IMR-90 (cell line): ENCODE results near the gene NTM. TPM values are rescaled to one million over a fixed set of nuclear protein-coding genes. Genes with fewer than 3 reads are reported as not detected.

Source experiments
- ATAC-seq: fragments of 200-7000 bp; cut with Tn5 transposase; 2 replicates; pipeline ENCODE4 v1.9.1; 2020; ENCODE audit warnings: low read depth, mild to moderate bottlenecking, moderate library complexity
- BruUV-seq: library from RNA; stranded (reverse); fragments of 400-500 nt; replicated peaks from 2 replicates; lab custom pipeline; 2021; lab: Mats Ljungman, UMichigan
- CTCF ChIA-PET: fragments of 300-600 bp; formaldehyde crosslinking; extraction: SDS; loops from one replicate; lab custom pipeline; 2021; ENCODE audit warnings: antibody characterized with exemption; lab: Yijun Ruan, JAX
- POLR2A ChIA-PET: fragments of 300-600 bp; sonication (Branson Sonifier 250); formaldehyde crosslinking; loops from one replicate; lab custom pipeline; 2022; ENCODE audit warnings: antibody characterized with exemption; ENCODE audit not compliant: unreplicated experiment; lab: Charles Lee
- DNase-seq: peaks from one replicate; pipeline ENCODE4 v3.0.0; 2013
- H2AFZ ChIP-seq: replicated peaks from 2 replicates; pipeline ENCODE3; 2013; ENCODE audit warnings: low read length, mild to moderate bottlenecking; ENCODE audit not compliant: poor library complexity
- H2AK5ac ChIP-seq: 2 replicates; pipeline ENCODE4 v1.6.1; 2013; ENCODE audit warnings: low read depth, low read length, inconsistent platforms
- H2AK9ac ChIP-seq: replicated peaks from 2 replicates; pipeline ENCODE3; 2013; ENCODE audit warnings: mild to moderate bottlenecking, low read depth, low read length, moderate library complexity; ENCODE audit not compliant: poor library complexity
- H2BK120ac ChIP-seq: 2 replicates; pipeline ENCODE4 v1.6.1; 2013; ENCODE audit warnings: low read depth, low read length, inconsistent platforms
- H2BK15ac ChIP-seq: 3 replicates; pipeline ENCODE4 v1.6.1; 2013; ENCODE audit warnings: low read depth, low read length, inconsistent platforms
- H2BK20ac ChIP-seq: 2 replicates; pipeline ENCODE4 v1.6.1; 2013; ENCODE audit warnings: low read depth, mild to moderate bottlenecking, inconsistent platforms, low read length, moderate library complexity
- H2BK5ac ChIP-seq: 2 replicates; pipeline ENCODE4 v1.6.1; 2013; ENCODE audit warnings: mild to moderate bottlenecking, low read depth, low read length, inconsistent platforms; ENCODE audit not compliant: poor library complexity, severe bottlenecking
- H3K14ac ChIP-seq: replicated peaks from 2 replicates; pipeline ENCODE4 v1.6.1; 2013; ENCODE audit warnings: low read depth, low read length, inconsistent platforms
- H3K18ac ChIP-seq: 2 replicates; pipeline ENCODE4 v1.6.1; 2013; ENCODE audit warnings: low read depth, low read length, control low read depth
- H3K23ac ChIP-seq: 2 replicates; pipeline ENCODE4 v1.6.1; 2013; ENCODE audit warnings: low read depth, low read length, inconsistent platforms
- H3K27ac ChIP-seq: 2 replicates; pipeline ENCODE4 v1.5.1; 2013; ENCODE audit warnings: mild to moderate bottlenecking, control low read depth, low read length; ENCODE audit not compliant: insufficient read depth
- H3K27me3 ChIP-seq: 2 replicates; pipeline ENCODE4 v1.6.1; 2013; ENCODE audit warnings: low read length; ENCODE audit not compliant: control insufficient read depth, insufficient read depth
- H3K36me3 ChIP-seq: 2 replicates; pipeline ENCODE4 v1.6.1; 2013; ENCODE audit warnings: low read length, mixed read lengths; ENCODE audit not compliant: control insufficient read depth, insufficient read depth
- H3K4ac ChIP-seq: 2 replicates; pipeline ENCODE4 v1.6.1; 2013; ENCODE audit warnings: low read depth, low read length, inconsistent platforms
- H3K4me1 ChIP-seq: 2 replicates; pipeline ENCODE4 v1.6.1; 2013; ENCODE audit warnings: low read length, mixed read lengths; ENCODE audit not compliant: control insufficient read depth, insufficient read depth
- H3K4me2 ChIP-seq: 2 replicates; pipeline ENCODE4 v1.6.1; 2013; ENCODE audit warnings: low read depth, mild to moderate bottlenecking, control low read depth, low read length, moderate library complexity
- H3K4me3 ChIP-seq: 2 replicates; pipeline ENCODE4 v1.5.1; 2013; ENCODE audit warnings: low read depth, mild to moderate bottlenecking, control low read depth, low read length, moderate library complexity; ENCODE audit not compliant: insufficient read depth
- H3K56ac ChIP-seq: 2 replicates; pipeline ENCODE4 v1.6.1; 2013; ENCODE audit warnings: low read length, inconsistent platforms; ENCODE audit not compliant: insufficient read depth; ENCODE audit errors: extremely low read depth
- H3K79me1 ChIP-seq, 2 experiments: 2 replicates each; pipeline ENCODE4 v1.6.1; 2013; ENCODE audit warnings: low read length in 2 of 2, inconsistent platforms in 1 of 2, low read depth in 1 of 2
- H3K9ac ChIP-seq: 2 replicates; pipeline ENCODE4 v1.6.1; 2013; ENCODE audit warnings: low read depth, low read length, control low read depth
- H3K9me1 ChIP-seq: 2 replicates; pipeline ENCODE4 v1.6.1; 2013; ENCODE audit warnings: low read length, inconsistent platforms; ENCODE audit not compliant: insufficient read depth
- H3K9me3 ChIP-seq: 2 replicates; pipeline ENCODE4 v1.6.1; 2013; ENCODE audit warnings: low read length; ENCODE audit not compliant: control insufficient read depth, insufficient read depth
- H4K20me1 ChIP-seq: 2 replicates; pipeline ENCODE4 v1.6.1; 2013; ENCODE audit warnings: low read length, inconsistent platforms; ENCODE audit not compliant: insufficient read depth
- H4K5ac ChIP-seq: 2 replicates; pipeline ENCODE4 v1.6.1; 2013; ENCODE audit warnings: mild to moderate bottlenecking, low read depth, low read length, control low read depth
- H4K8ac ChIP-seq, 2 experiments: 2 replicates each; pipeline ENCODE4 v1.6.1; 2013; ENCODE audit warnings: low read depth in 2 of 2, low read length in 2 of 2, control low read depth in 1 of 2, inconsistent platforms in 1 of 2
- H4K91ac ChIP-seq: 2 replicates; pipeline ENCODE4 v1.6.1; 2013; ENCODE audit warnings: low read depth, low read length, inconsistent platforms; ENCODE audit not compliant: insufficient read depth
- CEBPB ChIP-seq: IDR thresholded peaks from 2 replicates; pipeline ENCODE4 v1.6.1; 2012; ENCODE audit warnings: low read depth, low read length, improper control_type of control experiment
- CHD1 ChIP-seq: IDR thresholded peaks from 2 replicates; pipeline ENCODE4 v1.6.1; 2012; ENCODE audit warnings: low read depth, low read length, improper control_type of control experiment
- MXI1 ChIP-seq: IDR thresholded peaks from 2 replicates; pipeline ENCODE4 v1.6.1; 2012; ENCODE audit warnings: low read depth, mild to moderate bottlenecking, low read length, moderate library complexity, borderline replicate concordance
- NFE2L2 ChIP-seq: fragments of 150-350 bp; IDR thresholded peaks from 2 replicates; pipeline ENCODE4 v1.6.1; 2016; ENCODE audit warnings: low read depth, mild to moderate bottlenecking, low read length
- RAD21 ChIP-seq: IDR thresholded peaks from 2 replicates; pipeline ENCODE4 v1.6.1; 2012; ENCODE audit warnings: low read length, improper control_type of control experiment
- SMC3 ChIP-seq: fragments of 150-350 bp; IDR thresholded peaks from 2 replicates; pipeline ENCODE4 v1.6.1; 2016; ENCODE audit warnings: low read depth, mild to moderate bottlenecking, antibody characterized with exemption, low read length, moderate library complexity
- WGBS, 2 experiments: methylation state at CpG; one replicate each; pipeline versions ENCODE4 v1.1.5 to v1.1.7; 2013; ENCODE audit warnings: missing lambda C conversion rate in 2 of 2; ENCODE audit not compliant: insufficient read length in 1 of 2; ENCODE audit errors: extremely low coverage in 2 of 2; 5-methylcytosine and 5-hydroxymethylcytosine counted together
- dilution Hi-C: fragments of 300-500 bp; cut with HindIII; formaldehyde crosslinking; loops from one replicate; pipeline ENCODE4 v1.14.3; 2018; ENCODE audit warnings: low sequenced_read_pairs; ENCODE audit not compliant: unreplicated experiment
- in situ Hi-C: fragments of 300-500 bp; cut with MboI; formaldehyde crosslinking; loops from 3 replicates; pipeline ENCODE4 v1.14.3; 2019; ENCODE audit warnings: low sequenced_read_pairs, inconsistent platforms, mixed read lengths
- intact Hi-C: fragments of 100-400 bp; cut with micrococcal nuclease; formaldehyde crosslinking; loops from 2 replicates; pipeline ENCODE4 v1.10.0; 2022
- polyA plus RNA-seq, 3 experiments: library from polyadenylated mRNA; depleted of rRNA; stranded (reverse); fragments of >200 nt; gene quantifications; 2 replicates each; pipeline ENCODE4 v1.2.3, GENCODE V29; 2012; ENCODE audit warnings: low replicate concordance in 1 of 3
- total RNA-seq: library from RNA; depleted of rRNA; stranded (reverse); fragments of >200 nt; gene quantifications from 2 replicates; pipeline ENCODE4 v1.2.3, GENCODE V29; 2012
- TF ChIP-seq, protein P1 (sequence below): fragments of 150-350 bp; IDR thresholded peaks from 2 replicates; pipeline ENCODE4 v1.6.1; 2017; ENCODE audit warnings: mild to moderate bottlenecking, antibody characterized with exemption, low read length, low read depth
- TF ChIP-seq, protein P2 (sequence below): conservative IDR thresholded peaks from 2 replicates; pipeline ENCODE4 v1.5.1; 2012; ENCODE audit warnings: mild to moderate bottlenecking, low read depth, low read length, improper control_type of control experiment

Gene NTM
- total and polyA plus RNA-seq, 2 of the 4 experiments (the other 2 are of a cell fraction): 19.5 to 25.5 TPM

DNA sequence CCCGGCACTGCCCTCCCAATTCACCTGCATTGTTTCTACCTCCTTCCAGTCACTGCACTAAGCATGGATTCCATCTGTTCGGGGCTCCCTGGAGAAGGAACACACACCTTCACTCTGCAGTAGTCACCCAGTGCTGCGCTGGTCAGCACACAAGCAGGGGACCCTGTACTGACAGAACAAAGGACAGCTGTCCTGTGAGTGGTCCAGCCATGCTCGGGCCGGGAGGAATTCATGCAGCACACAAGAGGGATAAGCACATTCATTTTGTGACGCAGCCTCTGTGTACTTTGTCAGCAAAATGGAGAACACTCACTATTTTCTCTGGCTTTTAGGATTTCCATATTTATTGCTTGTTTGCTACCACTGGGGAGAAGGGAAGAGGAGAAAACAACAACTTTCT is 167.3 kb downstream of the NTM start:
- dilution Hi-C loops: no loop called here
- H4K91ac ChIP-seq: no peak overlapping the region
- no peak overlapping the region for H3K18ac ChIP-seq
- no peak overlapping the region for H2BK120ac ChIP-seq
- no peaks in the 10 kb centered on the region for H3K4me1 ChIP-seq
- CTCF ChIA-PET: no interaction called here
- in situ Hi-C loops: no loop called here
- no peak overlapping the region for H3K14ac ChIP-seq
- no peak overlapping the region for H3K9ac ChIP-seq
- no peak overlapping the region for H3K56ac ChIP-seq
- intact Hi-C loops: loop anchor here (10.0 kb wide), 1 partner anchor 1727 kb away; no protein-coding TSS in a partner anchor
- POLR2A ChIA-PET: no interaction called here
- no peak for ATAC-seq
- no peak overlapping the region for H2BK20ac ChIP-seq
- no peak overlapping the region for H2BK5ac ChIP-seq
- H3K23ac ChIP-seq: no peak overlapping the region
- H3K9me3 ChIP-seq: no peaks in the 10 kb centered on the region
- WGBS, 2 experiments: 71% methylated on average over 1 of the region's 6 CpGs; no CpG with 5 or more reads in 1 of the 2 experiments
- H4K20me1 ChIP-seq: no peaks in the 10 kb centered on the region
- no peak overlapping the region for H2AK9ac ChIP-seq
- no peak overlapping the region for H4K5ac ChIP-seq
- no peak overlapping the region for H2AK5ac ChIP-seq
- H3K4me2 ChIP-seq: no peak overlapping the region
- no peaks in the 10 kb centered on the region for H3K9me1 ChIP-seq
- no peak overlapping the region for H4K8ac ChIP-seq
- H2BK15ac ChIP-seq: no peak overlapping the region
- no peaks in the 10 kb centered on the region; the same call in 1 of the 2 replicates for H3K27me3 ChIP-seq
- H3K27ac ChIP-seq: no peak overlapping the region
- H3K79me1 ChIP-seq: no peaks in the 10 kb centered on the region
- H3K4ac ChIP-seq: no peak overlapping the region
- H3K36me3 ChIP-seq: no peaks in the 10 kb centered on the region
- no peak for DNase-seq
- BruUV-seq: no TSS peak
- H2AFZ ChIP-seq: no peak overlapping the region
- H3K4me3 ChIP-seq: no peak overlapping the region
- no peak for TF ChIP-seq RAD21
- TF ChIP-seq NFE2L2: no peak
- TF ChIP-seq CHD1: no peak
- no peak for TF ChIP-seq SMC3
- TF ChIP-seq MXI1: no peak
- TF ChIP-seq, protein P1, sequence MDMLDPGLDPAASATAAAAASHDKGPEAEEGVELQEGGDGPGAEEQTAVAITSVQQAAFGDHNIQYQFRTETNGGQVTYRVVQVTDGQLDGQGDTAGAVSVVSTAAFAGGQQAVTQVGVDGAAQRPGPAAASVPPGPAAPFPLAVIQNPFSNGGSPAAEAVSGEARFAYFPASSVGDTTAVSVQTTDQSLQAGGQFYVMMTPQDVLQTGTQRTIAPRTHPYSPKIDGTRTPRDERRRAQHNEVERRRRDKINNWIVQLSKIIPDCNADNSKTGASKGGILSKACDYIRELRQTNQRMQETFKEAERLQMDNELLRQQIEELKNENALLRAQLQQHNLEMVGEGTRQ: no peak
- TF ChIP-seq CEBPB: no peak
- TF ChIP-seq, protein P2, sequence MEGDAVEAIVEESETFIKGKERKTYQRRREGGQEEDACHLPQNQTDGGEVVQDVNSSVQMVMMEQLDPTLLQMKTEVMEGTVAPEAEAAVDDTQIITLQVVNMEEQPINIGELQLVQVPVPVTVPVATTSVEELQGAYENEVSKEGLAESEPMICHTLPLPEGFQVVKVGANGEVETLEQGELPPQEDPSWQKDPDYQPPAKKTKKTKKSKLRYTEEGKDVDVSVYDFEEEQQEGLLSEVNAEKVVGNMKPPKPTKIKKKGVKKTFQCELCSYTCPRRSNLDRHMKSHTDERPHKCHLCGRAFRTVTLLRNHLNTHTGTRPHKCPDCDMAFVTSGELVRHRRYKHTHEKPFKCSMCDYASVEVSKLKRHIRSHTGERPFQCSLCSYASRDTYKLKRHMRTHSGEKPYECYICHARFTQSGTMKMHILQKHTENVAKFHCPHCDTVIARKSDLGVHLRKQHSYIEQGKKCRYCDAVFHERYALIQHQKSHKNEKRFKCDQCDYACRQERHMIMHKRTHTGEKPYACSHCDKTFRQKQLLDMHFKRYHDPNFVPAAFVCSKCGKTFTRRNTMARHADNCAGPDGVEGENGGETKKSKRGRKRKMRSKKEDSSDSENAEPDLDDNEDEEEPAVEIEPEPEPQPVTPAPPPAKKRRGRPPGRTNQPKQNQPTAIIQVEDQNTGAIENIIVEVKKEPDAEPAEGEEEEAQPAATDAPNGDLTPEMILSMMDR: no peak
